Suprapubic skin (tissue), 4 donors: ENCODE results near the gene IFRD1. TPM values are rescaled to one million over a fixed set of nuclear protein-coding genes. Genes with fewer than 3 reads are reported as not detected.
A peak's percentile ranks its signal among the peaks of the same experiment; 100 is the strongest.

Source experiments
- DNase-seq, 2 donors: peaks; one replicate each; pipeline ENCODE4 v3.0.0-alpha.2; 2019; ENCODE audit warnings: low spot score in 2 of 2
- H3K27ac ChIP-seq: fragments of 200-600 bp; sonication (generic); one replicate; pipeline ENCODE4 v1.5.1; 2019
- H3K27me3 ChIP-seq: fragments of 200-600 bp; sonication (generic); one replicate; pipeline ENCODE4 v1.5.1; 2019
- H3K36me3 ChIP-seq: fragments of 200-600 bp; sonication (generic); one replicate; pipeline ENCODE4 v1.5.1; 2019
- H3K4me1 ChIP-seq: fragments of 200-600 bp; sonication (generic); one replicate; pipeline ENCODE4 v1.5.1; 2019
- H3K4me3 ChIP-seq: fragments of 200-600 bp; sonication (generic); one replicate; pipeline ENCODE4 v1.5.1; 2019; ENCODE audit warnings: mild to moderate bottlenecking
- H3K9me3 ChIP-seq: fragments of 200-600 bp; sonication (generic); one replicate; pipeline ENCODE4 v1.5.1; 2019
- CTCF ChIP-seq, 2 donors: fragments of 200-600 bp in 1 of 2; fragments of 450-650 bp in 1 of 2; sonication (generic) in 1 of 2; IDR thresholded peaks; one replicate each; pipeline ENCODE4 v1.5.1; 2016 to 2019; ENCODE audit warnings: antibody characterized with exemption in 2 of 2, mild to moderate bottlenecking in 1 of 2, moderate library complexity in 1 of 2
- EP300 ChIP-seq: sonication (generic); formaldehyde crosslinking; IDR thresholded peaks from one replicate; pipeline ENCODE4 v1.6.1; 2017; ENCODE audit warnings: antibody characterized with exemption
- POLR2A ChIP-seq, 2 donors: fragments of 450-650 bp; IDR thresholded peaks; one replicate each; pipeline ENCODE4 v1.6.1; 2017; ENCODE audit warnings: antibody characterized with exemption in 2 of 2, mild to moderate bottlenecking in 2 of 2, moderate library complexity in 2 of 2
- POLR2AphosphoS5 ChIP-seq, 3 donors: sonication (generic); formaldehyde crosslinking; IDR thresholded peaks; one replicate each; pipeline ENCODE4 v1.6.1; 2017; ENCODE audit warnings: antibody characterized with exemption in 3 of 3
- WGBS: methylation state at CpG from one replicate; pipeline ENCODE4 v1.1.5; 2018; 5-methylcytosine and 5-hydroxymethylcytosine counted together
- total RNA-seq, 4 donors: library from RNA; depleted of rRNA; stranded (reverse); fragments of >200 nt; gene quantifications; one replicate each; pipeline ENCODE4 v1.1.0, GENCODE V29; 2016

The IFRD1 gene
- total RNA-seq, 4 donors from 2014 or later, result 30.7 to 81.4 (median 44.6) TPM

- DNase-seq, result no peak
- Histone ChIP-seq H3K4me1 (no peaks in the 10 kb centered on the region), H3K27me3 (no peaks in the 10 kb centered on the region), H3K36me3 (peaks cover 88% of the 10 kb centered on the region), H3K27ac (no peak overlapping the region), H3K9me3 (no peaks in the 10 kb centered on the region), H3K4me3 (no peak overlapping the region)
- 76% methylated on average over 4 of the region's 4 CpGs for WGBS
- TF ChIP-seq POLR2A (IDR thresholded peaks at IDR 0.05) (no peak), POLR2AphosphoS5 (IDR thresholded peaks at IDR 0.05) (no peak), EP300 (no peak), CTCF (IDR thresholded peaks at IDR 0.05) (no peak)
Measured at GRCh38 chr7:112467867-112468266, 17.6 kb downstream of the IFRD1 start.

GRCh38 chr7:112470194-112470593 is 19.9 kb downstream of the IFRD1 start:
- Histone ChIP-seq H3K9me3 (no peaks in the 10 kb centered on the region), H3K27ac (no peak overlapping the region), H3K27me3 (no peaks in the 10 kb centered on the region), H3K36me3 (peaks cover 92% of the 10 kb centered on the region), H3K4me1 (no peaks in the 10 kb centered on the region), H3K4me3 (no peak overlapping the region)
- WGBS, result 83% methylated on average over 4 of the region's 4 CpGs
- no peak for DNase-seq
- TF ChIP-seq EP300 (no peak), CTCF (IDR thresholded peaks at IDR 0.05) (no peak), POLR2AphosphoS5 (IDR thresholded peaks at IDR 0.05) (no peak), POLR2A (IDR thresholded peaks at IDR 0.05) (no peak)

- peaks cover 51% of the 10 kb centered on the region for H3K36me3 ChIP-seq
Measured at GRCh38 chr7:112476390-112477052, 26.3 kb downstream of the IFRD1 start.

GRCh38 chr7:112481121-112481736 is 31.0 kb downstream of the IFRD1 start:
- no peak overlapping the region for H3K4me3 ChIP-seq
- TF ChIP-seq POLR2A (IDR thresholded peaks at IDR 0.05) (no peak), POLR2AphosphoS5 (IDR thresholded peaks at IDR 0.05) (no peak), CTCF (IDR thresholded peaks at IDR 0.05) (no peak), EP300 (no peak)
- H3K4me1 ChIP-seq, result peaks cover 42% of the 10 kb centered on the region
- H3K36me3 ChIP-seq, result peaks cover 9% of the 10 kb centered on the region
- no peaks in the 10 kb centered on the region for H3K9me3 ChIP-seq
- 48% methylated on average over 2 of the region's 2 CpGs for whole genome bisulfite sequencing
- no peaks in the 10 kb centered on the region for H3K27me3 ChIP-seq
- DNase-seq, result no peak
- H3K27ac ChIP-seq, result peak overlapping the region; percentile 70

More at GRCh38 chr7:112476390-112477052, 26.3 kb downstream of the IFRD1 start:
- H3K27me3 ChIP-seq, result no peaks in the 10 kb centered on the region
- H3K4me3 ChIP-seq, result no peak overlapping the region
- H3K27ac ChIP-seq, result no peak overlapping the region
- DNase-seq, result no peak
- TF ChIP-seq POLR2AphosphoS5 (IDR thresholded peaks at IDR 0.05), result no peak
- no peak for TF ChIP-seq POLR2A (IDR thresholded peaks at IDR 0.05)
- no peak for TF ChIP-seq CTCF (IDR thresholded peaks at IDR 0.05)
- no peak for TF ChIP-seq EP300
- H3K9me3 ChIP-seq, result no peaks in the 10 kb centered on the region
- peaks cover 10% of the 10 kb centered on the region for H3K4me1 ChIP-seq
- WGBS, result 91% methylated on average over 8 of the region's 8 CpGs

GRCh38 chr7:112481833-112482670 is 31.8 kb downstream of the IFRD1 start:
- peak overlapping the region; percentile 70 for H3K27ac ChIP-seq
- no peaks in the 10 kb centered on the region for H3K9me3 ChIP-seq
- H3K27me3 ChIP-seq, result no peaks in the 10 kb centered on the region
- peaks cover under 1% of the 10 kb centered on the region for H3K36me3 ChIP-seq
- TF ChIP-seq POLR2AphosphoS5 (IDR thresholded peaks at IDR 0.05) (peak in 1 of 3 donors; percentile 72), EP300 (no peak)
- WGBS, result 24% methylated on average over 3 of the region's 3 CpGs
- no peak for DNase-seq
- H3K4me3 ChIP-seq, result no peak overlapping the region
- H3K4me1 ChIP-seq, result peaks cover 45% of the 10 kb centered on the region
